Memory B cell (primary cell): ENCODE results near the gene NHLH1.

Experiments
- ATAC-seq: fragments of 150-1000 bp; cut with Tn5 transposase; 2 replicates; pipeline ENCODE4 v1.10.0; 2021; ENCODE audit warnings: low read depth, mild to moderate bottlenecking, moderate library complexity
- DNase-seq, 2 donors: peaks; one replicate each; pipeline ENCODE4 v3.0.0; 2022; ENCODE audit warnings: low spot score in 2 of 2
- H3K27ac Mint-ChIP-seq: one replicate; pipeline ENCODE4 v1.8.0; 2022; ENCODE audit warnings: mild to moderate bottlenecking, moderate library complexity, mixed read lengths
- H3K27me3 Mint-ChIP-seq: one replicate; pipeline ENCODE4 v1.8.0; 2022; ENCODE audit warnings: mixed read lengths
- H3K36me3 Mint-ChIP-seq: one replicate; pipeline ENCODE4 v1.8.0; 2022; ENCODE audit warnings: mild to moderate bottlenecking, mixed read lengths
- H3K4me1 Mint-ChIP-seq: one replicate; pipeline ENCODE4 v1.8.0; 2022; ENCODE audit warnings: mixed read lengths
- H3K4me3 Mint-ChIP-seq: one replicate; pipeline ENCODE4 v1.8.0; 2022; ENCODE audit warnings: mild to moderate bottlenecking, moderate library complexity, mixed read lengths
- H3K9me3 Mint-ChIP-seq: one replicate; pipeline ENCODE4 v1.8.0; 2022; ENCODE audit warnings: mixed read lengths

Gene NHLH1

DNA sequence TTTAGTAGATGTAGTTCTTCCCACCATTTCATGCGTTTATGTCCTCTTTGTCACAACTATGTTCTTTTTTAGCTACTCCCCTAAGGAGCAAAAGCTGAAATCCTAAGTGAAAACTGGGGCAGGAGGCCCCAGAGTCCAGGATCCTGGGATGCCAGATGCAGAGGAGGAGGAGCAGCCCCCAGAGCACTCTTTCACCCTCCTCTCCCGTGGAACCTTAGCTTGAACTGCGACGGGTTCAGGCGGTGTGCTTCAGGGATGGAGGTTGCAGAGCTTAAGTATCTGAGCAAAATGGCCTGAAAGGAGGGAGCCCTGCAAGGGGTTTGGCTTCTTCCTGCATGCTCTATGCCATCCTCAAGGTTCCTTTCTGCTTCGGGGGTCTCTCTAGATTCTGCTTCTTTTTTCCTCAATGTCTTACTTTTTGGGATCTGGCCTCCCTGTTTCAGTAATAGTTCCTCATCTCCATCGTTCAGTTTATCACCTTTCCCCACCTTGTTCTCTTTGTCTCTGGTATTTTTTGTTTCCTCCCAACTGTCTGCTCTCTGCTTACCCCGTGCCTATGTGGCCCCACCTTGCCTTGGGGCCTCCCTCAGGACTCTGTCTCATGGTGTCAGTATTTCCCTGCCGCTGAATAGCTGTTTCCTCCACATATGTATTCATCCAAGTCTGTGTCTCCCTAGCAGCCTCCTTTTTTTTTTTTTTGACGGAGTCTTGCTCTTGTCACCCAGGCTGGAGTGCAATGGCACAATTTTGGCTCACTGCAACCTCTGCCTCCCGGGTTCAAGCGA, 2.7 kb upstream of the NHLH1 start:
- no peak overlapping the region for H3K4me3 Mint-ChIP-seq
- H3K9me3 Mint-ChIP-seq: no peaks in the 10 kb centered on the region
- H3K27ac Mint-ChIP-seq: peak overlapping the region; percentile 56
- H3K27me3 Mint-ChIP-seq: no peaks in the 10 kb centered on the region
- ATAC-seq (no peak), DNase-seq (no peak)
- H3K4me1 Mint-ChIP-seq: peaks cover 6% of the 10 kb centered on the region
- peaks cover 9% of the 10 kb centered on the region for H3K36me3 Mint-ChIP-seq

DNA sequence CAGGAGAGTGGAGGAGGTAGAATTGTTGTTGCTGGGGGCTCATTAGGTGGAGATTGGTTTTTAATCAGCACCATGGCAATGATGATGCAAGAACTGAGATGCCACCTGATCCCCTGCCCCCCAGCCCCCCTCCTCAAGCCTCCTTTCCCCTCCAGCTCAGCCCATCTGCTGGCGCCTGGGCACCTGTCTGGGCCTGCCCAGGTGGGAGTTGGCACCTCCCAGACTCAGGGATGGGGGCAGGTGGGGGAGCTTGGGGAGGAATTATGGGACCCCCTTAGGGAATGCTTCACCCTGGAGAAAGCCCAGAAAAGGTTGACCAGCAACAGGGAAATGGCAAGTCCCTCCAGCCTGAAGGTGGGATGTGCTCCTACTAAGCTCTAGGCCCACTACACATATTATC, 1.5 kb upstream of the NHLH1 start:
- peaks cover 6% of the 10 kb centered on the region for H3K4me1 Mint-ChIP-seq
- peaks cover 3% of the 10 kb centered on the region for H3K27me3 Mint-ChIP-seq
- no peak overlapping the region for H3K4me3 Mint-ChIP-seq
- no peaks in the 10 kb centered on the region for H3K9me3 Mint-ChIP-seq
- peaks cover 5% of the 10 kb centered on the region for H3K36me3 Mint-ChIP-seq
- no peak for ATAC-seq
- H3K27ac Mint-ChIP-seq: no peak overlapping the region
- DNase-seq: no peak

DNA sequence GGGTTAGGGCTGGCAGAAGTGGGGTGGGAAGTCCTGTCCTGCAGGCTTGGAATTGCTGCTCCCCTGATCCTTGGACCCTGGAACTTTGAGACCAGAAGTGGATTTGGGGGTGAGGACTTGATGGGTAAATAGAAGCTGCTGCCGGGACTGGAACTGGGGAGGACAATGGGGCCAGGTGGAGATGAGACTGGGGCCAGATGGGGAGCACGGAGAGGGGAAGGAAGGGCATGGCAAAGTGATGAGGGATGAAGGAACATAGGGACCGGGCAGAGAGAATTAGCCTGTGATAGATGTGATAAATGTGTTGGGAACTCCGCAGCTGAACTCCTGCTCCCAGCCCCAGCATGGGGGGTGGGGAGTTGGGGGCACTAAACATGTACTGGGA, 637 bp downstream of the NHLH1 start:
- Mint-ChIP-seq H3K27me3 (peaks cover 3% of the 10 kb centered on the region), H3K27ac (no peak overlapping the region), H3K36me3 (no peaks in the 10 kb centered on the region), H3K4me3 (no peak overlapping the region), H3K9me3 (no peaks in the 10 kb centered on the region), H3K4me1 (peaks cover 3% of the 10 kb centered on the region)
- DNase-seq (no peak), ATAC-seq (no peak)

DNA sequence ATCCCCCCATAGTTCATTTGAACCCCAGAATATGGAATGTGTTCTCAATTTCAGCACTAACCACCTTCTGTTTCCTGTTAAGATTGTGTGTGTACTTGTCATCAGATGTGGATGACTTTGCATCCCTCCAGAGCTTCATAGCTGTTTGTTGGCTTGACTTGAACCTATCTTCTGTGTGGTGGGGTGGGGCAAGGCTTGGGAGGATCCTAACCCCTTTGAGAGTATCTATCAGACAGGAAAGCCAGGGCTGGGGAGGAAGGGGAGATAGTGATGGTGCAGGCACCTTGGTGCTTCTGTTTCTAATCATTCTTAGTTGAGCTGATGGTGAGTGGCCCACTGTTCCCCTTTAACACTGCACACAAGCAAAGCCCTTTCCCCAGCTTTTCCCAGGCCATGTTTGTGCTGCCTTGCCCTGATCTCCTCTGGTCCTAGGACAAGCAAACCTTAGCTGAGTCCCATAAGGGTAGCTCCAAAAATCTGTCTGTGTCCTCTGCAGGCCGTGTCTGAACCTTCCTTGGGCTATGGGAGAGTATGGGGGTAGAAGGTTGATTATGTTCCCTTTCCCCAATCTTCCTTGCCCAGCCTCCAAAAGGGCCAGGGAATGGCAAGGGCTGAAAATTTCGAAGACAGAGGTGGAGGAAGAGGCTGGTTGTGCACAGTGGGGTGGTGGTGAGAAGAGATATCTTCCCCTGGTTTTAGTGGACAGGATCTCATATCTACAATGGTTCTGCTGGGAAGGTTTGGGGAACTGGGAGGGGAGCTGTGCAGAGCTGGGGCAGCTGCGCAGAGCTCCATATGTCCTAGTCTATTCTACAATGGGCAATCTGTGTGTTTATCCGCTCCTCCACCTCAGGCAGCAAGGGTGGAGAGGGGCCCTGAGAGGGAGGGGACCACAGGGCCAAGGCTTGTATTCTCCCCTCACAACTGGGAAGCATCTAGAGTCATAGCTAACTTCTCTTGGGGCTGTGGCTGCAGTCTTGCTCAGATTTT, 1.4 kb downstream of the NHLH1 start:
- peaks cover 3% of the 10 kb centered on the region for H3K4me1 Mint-ChIP-seq
- DNase-seq: no peak
- H3K9me3 Mint-ChIP-seq: no peaks in the 10 kb centered on the region
- no peak overlapping the region for H3K27ac Mint-ChIP-seq
- H3K4me3 Mint-ChIP-seq: no peak overlapping the region
- no peaks in the 10 kb centered on the region for H3K36me3 Mint-ChIP-seq
- H3K27me3 Mint-ChIP-seq: peaks cover 3% of the 10 kb centered on the region
- ATAC-seq: no peak

DNA sequence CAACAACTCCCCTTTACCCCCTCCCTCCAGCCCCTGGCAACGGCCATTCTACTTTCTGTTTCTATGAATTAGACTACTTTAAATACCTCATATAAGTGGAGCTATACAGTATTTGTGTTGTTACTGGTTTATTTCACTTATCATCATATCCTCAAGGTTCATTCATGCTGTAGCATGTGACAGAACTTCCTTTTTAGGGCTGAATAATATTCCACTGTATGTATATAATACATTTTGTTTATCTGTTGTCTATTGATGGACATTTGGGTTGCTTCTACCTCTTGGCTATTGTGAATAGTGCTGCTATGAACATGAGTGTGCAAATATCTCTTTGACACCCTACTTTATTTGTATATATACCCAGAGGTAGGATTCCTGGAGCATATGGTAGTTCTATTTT, 2.2 kb downstream of the NHLH1 start:
- Mint-ChIP-seq H3K4me1 (peaks cover 3% of the 10 kb centered on the region), H3K9me3 (no peaks in the 10 kb centered on the region), H3K27ac (no peak overlapping the region), H3K27me3 (peaks cover 3% of the 10 kb centered on the region), H3K4me3 (no peak overlapping the region), H3K36me3 (no peaks in the 10 kb centered on the region)
- ATAC-seq (no peak), DNase-seq (no peak)

DNA sequence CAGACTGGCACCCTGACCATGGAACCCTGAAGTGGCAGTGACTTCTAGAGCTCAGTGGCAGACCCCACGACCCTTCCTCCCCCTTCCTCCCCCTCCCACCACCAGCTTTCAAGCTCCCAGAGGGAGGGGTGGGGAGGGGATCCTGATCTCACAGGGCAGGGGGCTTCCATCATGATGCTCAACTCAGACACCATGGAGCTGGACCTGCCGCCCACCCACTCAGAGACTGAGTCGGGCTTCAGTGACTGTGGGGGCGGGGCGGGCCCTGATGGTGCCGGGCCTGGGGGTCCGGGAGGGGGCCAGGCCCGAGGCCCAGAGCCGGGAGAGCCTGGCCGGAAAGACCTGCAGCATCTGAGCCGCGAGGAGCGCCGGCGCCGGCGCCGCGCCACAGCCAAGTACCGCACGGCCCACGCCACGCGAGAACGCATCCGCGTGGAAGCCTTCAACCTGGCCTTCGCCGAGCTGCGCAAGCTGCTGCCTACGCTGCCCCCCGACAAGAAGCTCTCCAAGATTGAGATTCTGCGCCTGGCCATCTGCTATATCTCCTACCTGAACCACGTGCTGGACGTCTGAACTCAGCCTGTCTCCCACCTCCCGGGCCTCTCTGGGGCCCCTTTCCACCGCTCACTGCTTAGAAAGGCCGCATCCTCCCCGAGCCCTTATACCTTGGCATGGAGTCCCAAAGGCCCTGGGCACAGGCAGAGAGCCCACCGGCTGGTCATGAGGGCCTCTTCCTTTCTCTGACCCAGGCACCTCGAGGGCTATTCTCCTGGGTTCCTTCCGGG, 3.9 kb downstream of the NHLH1 start:
- Mint-ChIP-seq H3K9me3 (no peaks in the 10 kb centered on the region), H3K27me3 (peaks cover 3% of the 10 kb centered on the region), H3K4me1 (peaks cover 9% of the 10 kb centered on the region), H3K4me3 (no peak overlapping the region), H3K27ac (no peak overlapping the region), H3K36me3 (no peaks in the 10 kb centered on the region)
- ATAC-seq: no peak
- no peak for DNase-seq

DNA sequence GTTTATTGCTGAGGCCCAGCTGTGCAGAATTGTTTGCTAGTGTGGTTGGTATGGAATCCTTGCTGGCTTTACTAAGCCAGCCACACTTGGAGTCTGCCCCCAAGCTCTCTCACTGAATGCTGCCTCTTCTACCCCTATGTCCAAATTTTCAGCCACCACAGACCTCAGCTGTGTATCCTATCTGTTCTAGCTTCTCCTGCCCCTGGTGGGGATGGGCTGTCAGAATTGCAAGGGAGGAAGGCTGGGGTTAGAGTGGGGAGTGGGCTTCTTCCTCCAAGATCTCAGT, 4.4 kb downstream of the NHLH1 start:
- Mint-ChIP-seq H3K27me3 (peaks cover 3% of the 10 kb centered on the region), H3K9me3 (no peaks in the 10 kb centered on the region), H3K4me1 (peaks cover 13% of the 10 kb centered on the region), H3K36me3 (no peaks in the 10 kb centered on the region), H3K27ac (no peak overlapping the region), H3K4me3 (no peak overlapping the region)
- DNase-seq (no peak), ATAC-seq (no peak)

DNA sequence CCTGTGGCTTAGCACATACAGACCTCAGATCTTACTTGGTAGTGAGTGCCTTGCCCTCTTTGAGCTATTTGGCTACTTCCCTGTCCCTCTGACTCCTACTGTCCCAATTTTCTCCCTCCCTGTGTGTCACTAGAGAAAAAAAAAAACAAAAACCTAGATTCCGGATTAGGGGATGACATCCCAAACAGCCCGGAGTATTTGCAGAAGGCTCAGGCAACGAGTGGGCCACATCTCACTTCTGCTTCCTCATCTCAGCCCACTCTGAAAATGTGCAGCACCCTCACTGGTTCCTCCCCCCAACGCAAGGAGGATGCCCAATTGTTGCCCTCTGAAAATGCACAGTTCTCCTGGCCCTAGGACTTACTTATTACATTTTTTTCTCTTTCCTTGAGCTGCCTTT, 4.9 kb downstream of the NHLH1 start:
- H3K4me3 Mint-ChIP-seq: no peak overlapping the region
- H3K4me1 Mint-ChIP-seq: peaks cover 18% of the 10 kb centered on the region
- H3K27ac Mint-ChIP-seq: no peak overlapping the region
- DNase-seq (no peak), ATAC-seq (no peak)
- no peaks in the 10 kb centered on the region for H3K9me3 Mint-ChIP-seq
- no peaks in the 10 kb centered on the region for H3K36me3 Mint-ChIP-seq
- peaks cover 3% of the 10 kb centered on the region for H3K27me3 Mint-ChIP-seq

DNA sequence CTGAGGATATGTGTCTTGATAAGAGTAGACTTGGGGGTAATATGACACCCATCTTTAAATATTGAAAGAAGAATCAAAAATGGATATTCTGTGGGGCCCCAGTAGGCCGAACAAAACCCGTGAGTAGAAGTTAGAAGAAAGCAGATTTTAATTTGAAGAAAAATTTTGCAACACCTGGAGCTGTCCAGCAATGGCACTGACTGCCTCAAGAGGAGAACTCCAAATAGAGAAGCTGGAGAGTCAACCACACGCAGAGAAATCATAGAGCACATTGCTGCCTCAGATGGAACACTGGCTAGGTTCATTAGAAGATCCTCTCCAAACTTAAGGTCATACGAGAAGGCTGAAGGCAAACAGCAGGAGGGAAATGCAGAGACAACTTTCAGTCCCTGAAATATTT, 6.8 kb downstream of the NHLH1 start:
- DNase-seq: no peak
- no peaks in the 10 kb centered on the region for H3K36me3 Mint-ChIP-seq

DNA sequence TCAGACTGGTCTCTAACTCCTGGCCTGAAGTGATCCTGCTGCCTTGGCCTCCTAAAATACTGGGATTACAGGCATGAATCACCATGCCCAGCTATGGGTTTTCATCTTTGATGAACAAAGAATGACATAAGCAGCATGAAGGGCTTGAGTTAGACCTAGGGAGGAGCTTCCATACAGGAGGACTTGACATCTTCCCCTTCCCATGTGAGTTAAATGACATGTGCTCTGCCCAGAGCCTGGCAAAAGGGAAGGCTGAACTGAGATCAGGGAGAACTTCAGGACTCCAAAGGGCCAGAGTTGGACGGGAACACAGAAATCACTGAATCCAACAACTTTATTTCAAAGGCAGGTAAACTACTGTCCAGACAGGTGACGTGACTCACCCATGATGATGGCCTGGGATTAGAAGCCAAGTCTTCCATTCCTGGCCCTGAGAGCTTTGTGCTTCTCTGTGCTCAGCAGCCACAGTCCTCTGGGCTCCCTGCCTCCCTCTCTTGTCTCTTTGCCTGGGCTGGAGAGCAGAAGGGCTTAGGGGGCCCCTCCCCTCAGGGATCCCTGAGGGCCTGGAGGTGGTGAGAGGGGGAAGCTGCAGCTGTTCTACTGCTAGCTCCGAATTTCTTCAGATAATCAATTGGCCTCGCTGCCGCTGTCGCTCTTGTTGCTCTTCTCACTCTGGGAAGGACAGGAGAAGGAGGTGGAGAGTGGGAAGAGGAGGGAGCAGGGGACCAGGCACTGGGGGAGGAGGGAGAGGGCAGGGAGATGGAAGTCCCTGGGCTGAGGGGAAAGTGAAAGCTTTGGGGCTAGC, 7.6 kb downstream of the NHLH1 start:
- H3K36me3 Mint-ChIP-seq: no peaks in the 10 kb centered on the region
- no peak for ATAC-seq
- no peaks in the 10 kb centered on the region for H3K9me3 Mint-ChIP-seq
- DNase-seq: no peak
- H3K4me3 Mint-ChIP-seq: no peak overlapping the region
- H3K27ac Mint-ChIP-seq: no peak overlapping the region
- peaks cover 3% of the 10 kb centered on the region for H3K27me3 Mint-ChIP-seq
- H3K4me1 Mint-ChIP-seq: peaks cover 20% of the 10 kb centered on the region

More for the DNA sequence above, 6.8 kb downstream of the NHLH1 start:
- peaks cover 3% of the 10 kb centered on the region for H3K27me3 Mint-ChIP-seq
- ATAC-seq: no peak
- H3K4me3 Mint-ChIP-seq: no peak overlapping the region
- H3K9me3 Mint-ChIP-seq: no peaks in the 10 kb centered on the region
- H3K27ac Mint-ChIP-seq: no peak overlapping the region
- H3K4me1 Mint-ChIP-seq: peaks cover 20% of the 10 kb centered on the region

DNA sequence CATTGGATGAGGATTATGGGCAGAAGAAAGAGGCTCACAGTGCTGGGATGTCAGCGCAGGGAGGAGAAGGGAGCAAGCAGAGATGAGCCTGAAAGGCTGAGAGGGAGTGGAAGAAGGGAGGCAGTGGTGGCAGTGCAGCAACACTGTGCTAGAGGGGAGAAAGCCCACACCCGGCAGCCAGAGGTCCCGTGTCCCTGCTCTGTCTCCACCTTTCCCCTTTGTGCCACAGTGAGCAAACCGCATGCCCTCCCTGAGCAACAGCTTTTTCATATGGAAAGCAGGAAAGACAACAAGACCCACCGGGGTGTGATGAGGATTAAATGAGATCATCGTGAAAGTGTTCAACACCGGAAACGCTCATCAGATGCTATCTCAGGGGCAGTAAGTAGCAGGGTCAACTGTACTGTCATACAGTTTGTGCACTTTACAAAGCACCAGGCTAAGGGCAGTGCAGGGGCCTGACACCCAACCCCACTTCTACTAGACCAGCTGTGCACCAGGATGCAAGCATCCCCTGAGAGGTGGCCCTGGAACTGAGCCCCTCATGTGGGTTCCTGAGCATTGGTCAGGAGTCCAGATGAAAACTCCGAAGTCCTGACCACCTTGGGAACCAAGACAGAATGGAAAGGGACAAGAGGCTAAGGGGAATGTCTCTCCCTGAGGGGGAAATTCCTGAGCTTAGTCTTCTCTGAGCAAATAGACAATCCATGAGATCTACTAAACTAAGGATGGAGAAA, 9.1 kb downstream of the NHLH1 start:
- H3K36me3 Mint-ChIP-seq: no peaks in the 10 kb centered on the region
- no peak for DNase-seq
- H3K9me3 Mint-ChIP-seq: no peaks in the 10 kb centered on the region
- no peaks in the 10 kb centered on the region for H3K27me3 Mint-ChIP-seq
- peak; percentile 38 for ATAC-seq
- peaks cover 20% of the 10 kb centered on the region for H3K4me1 Mint-ChIP-seq
- peak overlapping the region; percentile 64 for H3K4me3 Mint-ChIP-seq
- H3K27ac Mint-ChIP-seq: peak overlapping the region; percentile 71

DNA sequence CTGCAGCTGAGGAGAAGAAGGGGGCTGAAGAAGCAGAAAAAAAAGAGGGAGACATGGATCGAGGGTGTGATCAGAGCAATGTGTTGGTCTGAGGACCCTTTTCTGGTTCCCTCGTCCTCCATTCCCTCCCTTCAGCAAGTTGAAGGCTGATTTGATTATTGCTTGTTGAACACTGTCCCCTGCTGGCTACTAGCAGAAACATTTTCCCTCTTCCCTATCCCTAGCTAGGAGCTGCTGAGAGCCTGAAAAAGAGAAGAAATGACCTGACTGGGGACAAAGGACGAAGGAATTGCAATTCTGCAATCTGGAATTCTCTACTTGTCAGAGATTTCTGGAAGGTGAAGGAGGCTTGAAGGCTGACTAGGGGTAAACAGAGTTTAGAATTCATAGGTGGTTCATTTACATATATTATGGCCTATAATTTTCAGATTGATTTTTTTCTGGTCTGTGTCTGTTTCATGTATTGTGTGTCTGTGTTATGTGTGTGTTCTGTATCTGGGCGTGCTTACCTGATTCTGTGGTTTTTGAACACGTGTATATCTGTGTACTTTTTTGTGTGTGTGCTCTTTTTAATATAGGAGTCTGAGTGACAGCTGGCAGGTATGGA, 9.8 kb downstream of the NHLH1 start:
- Mint-ChIP-seq H3K9me3 (no peaks in the 10 kb centered on the region), H3K27me3 (no peaks in the 10 kb centered on the region), H3K27ac (no peak overlapping the region), H3K36me3 (no peaks in the 10 kb centered on the region), H3K4me1 (peaks cover 20% of the 10 kb centered on the region), H3K4me3 (peak overlapping the region; percentile 43)
- ATAC-seq (peak; percentile 71), DNase-seq (peak in 1 of 2 donors; percentile 11)
